ENCODE measurements around the gene APCDD1. TPM values are rescaled to one million over a fixed set of nuclear protein-coding genes. Genes with fewer than 3 reads are reported as not detected.

The APCDD1 gene
- total RNA-seq, 4 donors from 2014 or later: 4.6 to 13.0 (median 7.5) TPM

DNA sequence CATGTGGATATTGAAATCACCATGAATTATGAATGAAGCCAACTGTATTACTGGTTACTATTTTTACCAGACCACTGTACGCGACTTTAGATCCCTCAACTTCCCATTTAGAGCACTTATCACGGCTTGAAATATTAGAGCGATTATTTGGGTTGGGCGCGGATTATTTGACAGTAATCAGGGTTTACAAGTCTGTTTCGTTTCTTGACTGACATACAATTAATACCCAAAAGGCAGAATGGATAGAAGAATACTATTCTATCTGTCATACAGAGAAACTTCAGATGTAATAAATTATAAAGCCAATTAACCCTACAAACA is 70.9 kb downstream of the APCDD1 start:
- in situ Hi-C loops (cut with MboI; ENCODE audit: low sequenced_read_pairs in 4 of 4) (loop anchor here in 2 of 4 donors (10.0 to 25.0 kb wide), 2 partner anchors 561 to 713 kb away; no protein-coding TSS in a partner anchor), intact Hi-C loops (cut with DNase I; ENCODE audit: low total_unique reads) (loop anchor here (5.0 to 10.0 kb wide), 3 partner anchors 711 to 951 kb away; partner anchors contain the start of gene PPP4R1)
- H3K4me3 ChIP-seq: peak overlapping the region; percentile 73 to 99 (median 83)
- H3K27me3 ChIP-seq: no peaks in the 10 kb centered on the region
- H3K36me3 ChIP-seq: no peaks in the 10 kb centered on the region
- H3K9me3 ChIP-seq: no peaks in the 10 kb centered on the region
- DNase-seq: no peak
- TF ChIP-seq POLR2A (IDR thresholded peaks at IDR 0.05) (no peak), CTCF (IDR thresholded peaks at IDR 0.05 in 4 of 5, conservative IDR thresholded peaks at IDR 0.05 in 1 of 5) (no peak)
- peaks cover 11 to 15% of the 10 kb centered on the region in 2 donors for H3K4me1 ChIP-seq
- no peak for ATAC-seq
- peak overlapping the region; percentile 85 to 96 (median 89) for H3K27ac ChIP-seq

DNA sequence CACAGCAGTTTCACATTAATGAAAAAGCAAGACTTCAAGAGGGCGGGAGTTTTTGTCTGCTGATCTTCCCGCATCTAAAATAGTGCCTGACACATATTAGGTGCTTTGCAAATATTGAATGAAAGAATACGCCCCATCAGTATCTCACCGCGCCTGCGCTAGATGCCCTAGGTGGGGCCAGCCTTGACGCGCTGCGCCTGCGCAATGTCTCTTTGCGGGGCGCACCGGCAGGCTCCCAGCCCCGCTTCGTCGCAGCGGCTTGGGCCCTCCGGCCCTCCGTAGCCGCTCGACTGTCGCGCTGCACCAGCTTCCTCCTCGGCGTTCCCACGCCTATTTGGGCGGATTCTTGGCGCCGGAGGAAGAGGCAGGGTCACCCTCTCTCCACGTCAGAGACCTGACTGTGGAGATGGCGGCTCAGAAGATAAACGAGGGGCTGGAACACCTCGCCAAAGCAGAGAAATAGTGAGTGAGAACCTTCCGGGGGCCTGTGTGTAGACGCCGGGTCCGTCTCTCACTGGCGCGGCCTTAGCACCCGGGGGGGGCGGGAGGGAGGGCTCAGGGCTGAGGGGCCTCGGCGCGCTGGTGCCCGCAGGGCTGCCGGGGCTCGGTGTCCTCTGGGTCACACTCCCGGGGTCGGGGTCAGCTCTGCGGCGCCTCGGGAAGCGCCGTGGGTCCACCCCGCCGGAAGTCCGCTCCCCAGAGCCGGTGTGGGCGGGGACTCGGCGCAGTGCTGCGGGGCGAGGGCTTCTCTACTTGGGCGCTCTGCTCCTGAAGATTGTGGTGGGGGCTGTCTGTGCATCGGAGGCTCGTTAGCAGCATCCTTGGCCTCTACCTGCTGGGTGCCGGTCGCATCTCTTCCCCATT is 71.5 kb downstream of the APCDD1 start, which contains the start of gene NAPG:
Gene NAPG (plus strand): TSS at position 331 of the 864 bp plus-strand sequence. CDS start 76 bp downstream, at position 407.
- H3K27me3 ChIP-seq: no peaks in the 10 kb centered on the region
- in situ Hi-C loops (cut with MboI; ENCODE audit: low sequenced_read_pairs in 4 of 4): loop anchor here in 2 of 4 donors (10.0 to 25.0 kb wide), 2 partner anchors 561 to 714 kb away; no protein-coding TSS in a partner anchor
- peak; percentile 32 to 38 for TF ChIP-seq POLR2A (IDR thresholded peaks at IDR 0.05)
- no peak for TF ChIP-seq CTCF (IDR thresholded peaks at IDR 0.05 in 4 of 5, conservative IDR thresholded peaks at IDR 0.05 in 1 of 5)
- ATAC-seq: peak; percentile 90 to 93
- no peaks in the 10 kb centered on the region for H3K9me3 ChIP-seq
- H3K27ac ChIP-seq: peak within 1 kb of the TSS; percentile 85 to 96 (median 89)
- DNase-seq: peak; percentile 74 to 85
- H3K36me3 ChIP-seq: no peaks in the 10 kb centered on the region
- intact Hi-C loops (cut with DNase I; ENCODE audit: low total_unique reads): loop anchor here (5.0 to 10.0 kb wide), 3 partner anchors 711 to 951 kb away; partner anchors contain the start of gene PPP4R1
- peaks cover 15 to 21% of the 10 kb centered on the region in 2 donors for H3K4me1 ChIP-seq
- H3K4me3 ChIP-seq: peak within 1 kb of the TSS; percentile 73 to 99 (median 83)

DNA sequence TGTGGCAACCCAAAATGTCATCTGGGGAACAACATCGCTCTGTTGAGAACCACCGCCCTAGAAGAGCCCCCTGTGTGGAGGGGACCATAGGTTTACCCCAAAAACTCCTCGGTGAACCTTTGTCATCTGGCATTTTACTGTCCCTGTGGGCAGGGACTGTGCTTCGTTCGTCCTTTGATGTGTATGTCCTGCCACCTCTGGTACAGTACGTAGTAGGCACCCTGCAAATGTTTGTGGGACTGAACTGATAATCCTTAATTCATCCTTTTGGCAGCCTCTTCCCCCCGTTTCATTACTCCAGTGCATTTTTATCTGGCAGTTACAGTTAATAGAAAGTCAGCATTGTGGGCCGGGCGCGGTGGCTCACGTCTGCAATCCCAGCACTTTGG is 72.1 kb downstream of the APCDD1 start:
- H3K4me1 ChIP-seq: peaks cover 19 to 27% of the 10 kb centered on the region in 2 donors
- intact Hi-C loops (cut with DNase I; ENCODE audit: low total_unique reads): loop anchor here (5.0 to 10.0 kb wide), 3 partner anchors 712 to 952 kb away; partner anchors contain the start of gene PPP4R1
- no peaks in the 10 kb centered on the region for H3K27me3 ChIP-seq
- ATAC-seq (peak in 1 of 2 donors; percentile 19), DNase-seq (no peak)
- H3K4me3 ChIP-seq: peak overlapping the region; percentile 73 to 99 (median 83)
- peak overlapping the region; percentile 85 to 96 (median 89) for H3K27ac ChIP-seq
- no peak for TF ChIP-seq POLR2A (IDR thresholded peaks at IDR 0.05)
- TF ChIP-seq CTCF (IDR thresholded peaks at IDR 0.05 in 4 of 5, conservative IDR thresholded peaks at IDR 0.05 in 1 of 5): no peak
- in situ Hi-C loops (cut with MboI; ENCODE audit: low sequenced_read_pairs in 4 of 4): loop anchor here in 2 of 4 donors (10.0 to 25.0 kb wide), 2 partner anchors 562 to 714 kb away; no protein-coding TSS in a partner anchor
- no peaks in the 10 kb centered on the region for H3K36me3 ChIP-seq
- no peaks in the 10 kb centered on the region for H3K9me3 ChIP-seq

DNA sequence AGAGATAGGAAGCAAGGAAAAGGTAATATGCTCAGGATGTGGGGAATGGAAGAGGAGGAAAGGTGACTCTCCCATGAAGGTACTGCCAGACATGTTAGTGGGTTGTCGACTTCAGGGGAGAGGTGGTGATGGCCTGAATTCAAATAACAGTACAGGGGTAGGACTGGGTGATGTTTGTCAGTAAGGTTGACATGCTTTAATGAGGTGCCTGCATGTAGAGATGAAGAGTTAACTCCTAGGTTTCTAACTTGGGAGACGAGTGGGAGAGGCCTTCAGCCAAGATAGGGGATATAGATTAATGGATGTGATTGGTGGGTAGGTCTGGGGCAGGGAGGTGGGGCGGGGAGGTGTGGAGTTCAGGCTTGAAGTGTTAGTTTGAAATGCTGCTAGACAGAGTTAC is 74.0 kb downstream of the APCDD1 start:
- no peak overlapping the region for H3K4me3 ChIP-seq
- intact Hi-C loops (cut with DNase I; ENCODE audit: low total_unique reads): loop anchor here (5.0 to 10.0 kb wide), 3 partner anchors 714 to 954 kb away; partner anchors contain the start of gene PPP4R1
- ATAC-seq (no peak), DNase-seq (no peak)
- peaks cover 19 to 27% of the 10 kb centered on the region in 2 donors for H3K4me1 ChIP-seq
- no peaks in the 10 kb centered on the region for H3K36me3 ChIP-seq
- in situ Hi-C loops (cut with MboI; ENCODE audit: low sequenced_read_pairs in 4 of 4): loop anchor here in 2 of 4 donors (10.0 to 25.0 kb wide), 2 partner anchors 564 to 716 kb away; no protein-coding TSS in a partner anchor
- H3K27me3 ChIP-seq: no peaks in the 10 kb centered on the region
- no peak overlapping the region for H3K27ac ChIP-seq
- TF ChIP-seq POLR2A (IDR thresholded peaks at IDR 0.05) (no peak), CTCF (IDR thresholded peaks at IDR 0.05 in 4 of 5, conservative IDR thresholded peaks at IDR 0.05 in 1 of 5) (no peak)
- H3K9me3 ChIP-seq: no peaks in the 10 kb centered on the region
